Osteoblast (primary cell): ENCODE data around the gene MYO1F. TPM values are rescaled to one million over a fixed set of nuclear protein-coding genes. Genes with fewer than 3 reads are reported as not detected.
A peak's percentile ranks its signal among the peaks of the same experiment; 100 is the strongest.
"Not testable (repeated sequence)": the region's sequence is repeated elsewhere in the genome, so short reads cannot be mapped to it uniquely, and the experiment has no call there.

Source experiments
- DNase-seq: peaks from one replicate; pipeline ENCODE4 v3.0.0; 2011; ENCODE audit warnings: low spot score, mixed read lengths; ENCODE audit not compliant: insufficient read length; ENCODE audit errors: missing footprints
- H2AFZ ChIP-seq: 2 replicates; pipeline ENCODE4 v1.6.0; 2011; ENCODE audit warnings: mild to moderate bottlenecking, low read length
- H3K27ac ChIP-seq: 2 replicates; pipeline ENCODE4 v1.5.1; 2011; ENCODE audit warnings: mild to moderate bottlenecking, low read depth, low read length, moderate library complexity
- H3K27me3 ChIP-seq: 2 replicates; pipeline ENCODE4 v1.6.0; 2012; ENCODE audit warnings: mild to moderate bottlenecking, control low read depth, inconsistent platforms, low read length, moderate library complexity; ENCODE audit not compliant: insufficient read depth
- H3K36me3 ChIP-seq: 2 replicates; pipeline ENCODE4 v1.5.1; 2011; ENCODE audit warnings: mild to moderate bottlenecking, low read length, control low read depth, moderate library complexity; ENCODE audit not compliant: insufficient read depth
- H3K4me1 ChIP-seq: 2 replicates; pipeline ENCODE4 v1.5.1; 2011; ENCODE audit warnings: mild to moderate bottlenecking, low read length, control low read depth, moderate library complexity; ENCODE audit not compliant: insufficient read depth
- H3K4me2 ChIP-seq: 2 replicates; pipeline ENCODE4 v1.6.0; 2011; ENCODE audit warnings: mild to moderate bottlenecking, low read length; ENCODE audit not compliant: insufficient read depth
- H3K4me3 ChIP-seq: fragments of 200-600 bp; sonication (generic); 3 replicates; pipeline ENCODE4 v1.5.1; 2012; ENCODE audit warnings: mild to moderate bottlenecking, low read length, inconsistent platforms; ENCODE audit not compliant: insufficient read depth
- H3K79me2 ChIP-seq: 2 replicates; pipeline ENCODE4 v1.6.0; 2012; ENCODE audit warnings: mild to moderate bottlenecking, low read length, control low read depth, inconsistent platforms; ENCODE audit not compliant: insufficient read depth
- H3K9me3 ChIP-seq: 2 replicates; pipeline ENCODE4 v1.5.1; 2011; ENCODE audit warnings: low read depth, low read length, control low read depth
- H4K20me1 ChIP-seq: 2 replicates; pipeline ENCODE4 v1.6.0; 2012; ENCODE audit warnings: mild to moderate bottlenecking, low read length, control low read depth; ENCODE audit not compliant: insufficient read depth
- total RNA-seq: library from RNA; depleted of rRNA; stranded (reverse); fragments of >200 nt; gene quantifications from 2 replicates; pipeline ENCODE4 v1.2.3, GENCODE V29; 2012
- TF ChIP-seq, protein P1 (sequence below): IDR thresholded peaks from 2 replicates; pipeline ENCODE4 v1.5.1; 2011; ENCODE audit warnings: mild to moderate bottlenecking, low read depth, low read length, moderate library complexity; ENCODE audit errors: extremely low read depth

The MYO1F gene
- total RNA-seq, 1 donor, result 0.72 TPM

DNA sequence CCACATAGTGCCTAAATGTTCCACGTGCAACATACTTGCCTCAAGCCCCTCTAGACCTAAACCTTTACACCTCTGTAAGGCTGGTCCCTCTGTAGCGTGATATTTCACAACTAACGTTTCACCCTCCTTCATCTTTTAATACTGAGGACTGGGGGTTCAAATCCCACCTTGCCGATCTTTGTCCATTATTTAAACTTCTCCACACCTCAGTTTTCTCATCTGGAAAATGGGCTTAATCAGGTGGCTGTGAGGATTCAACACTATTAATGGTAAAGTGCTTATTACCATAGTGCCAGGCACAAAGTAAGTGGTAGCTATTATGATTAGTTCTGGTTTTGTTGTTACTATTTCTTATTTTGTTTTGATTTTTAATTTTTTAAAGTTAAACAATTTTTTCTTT, 40.7 kb upstream of the MYO1F start:
- Histone ChIP-seq H4K20me1 (no peaks in the 10 kb centered on the region), H3K36me3 (no peaks in the 10 kb centered on the region), H2AFZ (no peak overlapping the region), H3K4me2 (no peak overlapping the region), H3K27me3 (no peaks in the 10 kb centered on the region), H3K27ac (no peak overlapping the region), H3K79me2 (no peaks in the 10 kb centered on the region), H3K4me3 (no peak overlapping the region), H3K9me3 (no peaks in the 10 kb centered on the region), H3K4me1 (peaks cover 5% of the 10 kb centered on the region)
- TF ChIP-seq, protein P1, sequence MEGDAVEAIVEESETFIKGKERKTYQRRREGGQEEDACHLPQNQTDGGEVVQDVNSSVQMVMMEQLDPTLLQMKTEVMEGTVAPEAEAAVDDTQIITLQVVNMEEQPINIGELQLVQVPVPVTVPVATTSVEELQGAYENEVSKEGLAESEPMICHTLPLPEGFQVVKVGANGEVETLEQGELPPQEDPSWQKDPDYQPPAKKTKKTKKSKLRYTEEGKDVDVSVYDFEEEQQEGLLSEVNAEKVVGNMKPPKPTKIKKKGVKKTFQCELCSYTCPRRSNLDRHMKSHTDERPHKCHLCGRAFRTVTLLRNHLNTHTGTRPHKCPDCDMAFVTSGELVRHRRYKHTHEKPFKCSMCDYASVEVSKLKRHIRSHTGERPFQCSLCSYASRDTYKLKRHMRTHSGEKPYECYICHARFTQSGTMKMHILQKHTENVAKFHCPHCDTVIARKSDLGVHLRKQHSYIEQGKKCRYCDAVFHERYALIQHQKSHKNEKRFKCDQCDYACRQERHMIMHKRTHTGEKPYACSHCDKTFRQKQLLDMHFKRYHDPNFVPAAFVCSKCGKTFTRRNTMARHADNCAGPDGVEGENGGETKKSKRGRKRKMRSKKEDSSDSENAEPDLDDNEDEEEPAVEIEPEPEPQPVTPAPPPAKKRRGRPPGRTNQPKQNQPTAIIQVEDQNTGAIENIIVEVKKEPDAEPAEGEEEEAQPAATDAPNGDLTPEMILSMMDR, result no peak
- no peak for DNase-seq

DNA sequence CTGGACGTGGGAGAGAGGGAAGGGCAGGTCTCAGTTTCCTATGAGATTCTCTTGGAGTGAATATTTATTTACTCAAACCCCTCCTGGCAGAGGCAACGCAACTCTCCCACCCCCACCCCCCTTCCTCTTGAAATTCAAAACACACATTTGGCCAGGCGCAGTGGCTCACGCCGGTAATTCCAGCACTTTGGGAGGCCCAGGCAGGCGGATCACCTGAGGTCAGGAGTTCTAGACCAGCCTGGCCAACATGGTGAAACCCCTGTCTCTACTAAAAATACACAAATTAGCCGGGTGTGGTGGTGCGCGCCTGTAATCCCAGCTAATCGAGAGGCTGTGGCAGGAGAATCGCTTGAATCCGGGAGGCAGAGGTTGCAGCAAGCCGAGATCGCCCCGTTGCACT, 40.1 kb upstream of the MYO1F start:
- H3K79me2 ChIP-seq, H3K4me2 ChIP-seq, H3K4me1 ChIP-seq, H2AFZ ChIP-seq, H3K4me3 ChIP-seq, H3K27ac ChIP-seq, H4K20me1 ChIP-seq, H3K36me3 ChIP-seq, H3K27me3 ChIP-seq, H3K9me3 ChIP-seq, DNase-seq: not testable (repeated sequence)

DNA sequence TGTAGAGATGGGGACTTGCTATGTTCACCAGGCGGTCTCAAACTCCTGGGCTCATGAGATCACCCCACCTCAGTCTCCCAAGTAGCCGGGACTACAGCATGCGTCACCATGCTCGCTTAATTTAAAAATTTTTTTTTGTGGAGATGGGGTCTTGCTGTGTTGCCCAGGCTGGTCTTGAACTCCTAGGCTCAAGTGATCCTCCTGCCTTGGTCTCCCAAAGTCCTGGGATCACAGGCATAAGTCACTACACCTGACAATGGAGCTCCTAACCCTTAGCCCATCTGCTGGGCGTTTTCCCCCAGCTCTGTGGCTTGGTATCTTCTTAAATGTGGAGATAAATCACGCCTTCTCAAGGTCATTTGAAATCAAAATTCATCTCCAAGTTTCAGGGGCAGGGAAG, 39.6 kb upstream of the MYO1F start:
- Histone ChIP-seq H3K27me3 (no peaks in the 10 kb centered on the region), H3K9me3 (no peaks in the 10 kb centered on the region)
- TF ChIP-seq, protein P1, result no peak

DNA sequence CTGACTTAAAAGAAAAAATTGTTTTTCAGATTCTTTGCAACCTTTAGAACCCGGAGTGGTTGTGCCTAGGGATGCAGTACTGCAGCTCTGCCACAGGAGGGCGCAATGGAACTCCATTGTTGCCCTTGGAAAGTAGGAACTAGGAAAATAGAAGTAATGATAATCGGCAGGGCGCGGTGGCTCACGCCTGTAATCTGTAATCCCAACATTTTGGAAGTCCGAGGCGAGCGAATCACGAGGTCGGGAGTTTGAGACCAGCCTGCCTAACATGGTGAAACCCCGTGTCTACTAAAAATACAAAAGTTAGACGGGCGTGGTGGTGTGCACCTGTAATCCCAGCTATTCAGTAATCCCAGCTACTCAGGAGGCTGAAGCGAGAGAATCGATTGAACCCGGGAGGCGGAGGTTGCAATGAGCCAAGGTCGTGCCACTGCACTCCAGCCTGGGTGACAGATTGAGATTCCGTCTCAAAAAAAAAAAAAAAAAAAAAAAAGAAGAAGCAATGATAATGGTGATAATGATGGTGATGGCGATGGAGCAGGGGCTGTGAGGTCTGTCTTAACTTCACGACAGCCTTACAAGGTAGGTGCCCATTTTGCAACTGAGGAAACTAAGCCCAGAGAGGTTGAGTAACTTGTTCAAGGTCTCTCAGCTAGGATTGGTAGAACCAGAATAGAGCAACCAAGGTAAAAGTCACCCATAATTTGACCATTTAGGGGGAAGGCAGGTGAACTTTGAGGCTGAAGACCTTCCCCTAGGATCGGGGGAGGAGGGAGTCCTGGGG, 38.8 kb upstream of the MYO1F start:
- Histone ChIP-seq H3K4me1 (peaks cover 5% of the 10 kb centered on the region), H3K4me2 (no peak overlapping the region), H3K27me3 (no peaks in the 10 kb centered on the region), H3K27ac (no peak overlapping the region), H3K36me3 (no peaks in the 10 kb centered on the region), H3K4me3 (no peak overlapping the region), H3K79me2 (no peaks in the 10 kb centered on the region), H4K20me1 (no peaks in the 10 kb centered on the region), H2AFZ (no peak overlapping the region), H3K9me3 (no peaks in the 10 kb centered on the region)
- TF ChIP-seq, protein P1, result peak; percentile 94
- peak; percentile 93 for DNase-seq

More for the DNA sequence above, 39.6 kb upstream of the MYO1F start:
- no peak overlapping the region for H3K4me2 ChIP-seq
- no peaks in the 10 kb centered on the region for H4K20me1 ChIP-seq
- DNase-seq, result no peak
- H3K4me3 ChIP-seq, result no peak overlapping the region
- H3K27ac ChIP-seq, result no peak overlapping the region
- H3K36me3 ChIP-seq, result no peaks in the 10 kb centered on the region
- H3K4me1 ChIP-seq, result peaks cover 5% of the 10 kb centered on the region
- H3K79me2 ChIP-seq, result no peaks in the 10 kb centered on the region
- no peak overlapping the region for H2AFZ ChIP-seq
